GM23248 (cell line): ENCODE data around the gene PIH1D1. TPM values are rescaled to one million over a fixed set of nuclear protein-coding genes. Genes with fewer than 3 reads are reported as not detected.
A peak's percentile ranks its signal among the peaks of the same experiment; 100 is the strongest.

Source experiments
- DNase-seq: peaks from one replicate; pipeline ENCODE4 v3.0.0-alpha.2; 2015
- H2AFZ ChIP-seq: fragments of 200-600 bp; sonication (generic); 2 replicates; pipeline ENCODE4 v1.6.1; 2016; ENCODE audit warnings: antibody characterized with exemption
- H3F3A ChIP-seq: fragments of 200-600 bp; sonication (generic); 2 replicates; pipeline ENCODE4 v1.6.1; 2016; ENCODE audit warnings: mild to moderate bottlenecking, antibody characterized with exemption, mixed run types; ENCODE audit not compliant: insufficient read depth
- H3K27ac ChIP-seq: fragments of 200-600 bp; sonication (generic); 2 replicates; pipeline ENCODE4 v1.5.1; 2016; ENCODE audit warnings: mild to moderate bottlenecking
- H3K27me3 ChIP-seq: fragments of 200-600 bp; sonication (generic); replicated peaks from 2 replicates; pipeline ENCODE4 v1.6.1; 2016; ENCODE audit warnings: mild to moderate bottlenecking; ENCODE audit not compliant: insufficient read depth
- H3K36me3 ChIP-seq: fragments of 200-600 bp; sonication (generic); 2 replicates; pipeline ENCODE4 v1.6.1; 2016; ENCODE audit warnings: low read depth, mild to moderate bottlenecking
- H3K4me1 ChIP-seq: fragments of 200-600 bp; sonication (generic); 2 replicates; pipeline ENCODE4 v1.6.1; 2016; ENCODE audit warnings: mild to moderate bottlenecking; ENCODE audit not compliant: insufficient read depth
- H3K4me2 ChIP-seq: fragments of 200-600 bp; sonication (generic); one replicate; pipeline ENCODE4 v1.6.1; 2016; ENCODE audit warnings: mild to moderate bottlenecking; ENCODE audit not compliant: unreplicated experiment
- H3K4me3 ChIP-seq: fragments of 200-600 bp; sonication (generic); 2 replicates; pipeline ENCODE4 v1.5.1; 2016; ENCODE audit warnings: mild to moderate bottlenecking
- H3K79me2 ChIP-seq: fragments of 200-600 bp; sonication (generic); 2 replicates; pipeline ENCODE4 v1.6.1; 2016; ENCODE audit warnings: mild to moderate bottlenecking; ENCODE audit not compliant: insufficient read depth
- H3K9ac ChIP-seq: fragments of 200-600 bp; sonication (generic); 2 replicates; pipeline ENCODE4 v1.6.1; 2016; ENCODE audit warnings: mild to moderate bottlenecking
- H3K9me2 ChIP-seq: fragments of 200-600 bp; sonication (generic); 2 replicates; pipeline ENCODE4 v1.6.1; 2016; ENCODE audit warnings: mixed run types, mild to moderate bottlenecking, moderate library complexity; ENCODE audit not compliant: insufficient read depth
- H3K9me3 ChIP-seq: fragments of 200-600 bp; sonication (generic); one replicate; pipeline ENCODE4 v1.6.1; 2017; ENCODE audit warnings: low read depth
- H4K20me1 ChIP-seq: fragments of 200-600 bp; sonication (generic); 2 replicates; pipeline ENCODE4 v1.6.0; 2016; ENCODE audit not compliant: insufficient read depth
- EZH2 ChIP-seq: fragments of 200-600 bp; sonication (generic); IDR thresholded peaks from 2 replicates; pipeline ENCODE4 v1.6.1; 2018; ENCODE audit warnings: antibody characterized with exemption, mild to moderate bottlenecking; ENCODE audit not compliant: insufficient read depth, poor library complexity, severe bottlenecking
- EZH2phosphoT487 ChIP-seq: fragments of 200-600 bp; sonication (generic); IDR thresholded peaks from 2 replicates; pipeline ENCODE4 v1.6.1; 2018; ENCODE audit warnings: antibody characterized with exemption, moderate library complexity, mild to moderate bottlenecking, low read depth; ENCODE audit not compliant: insufficient read depth
- WGBS, 2 experiments: methylation state at CpG; one replicate each; pipeline ENCODE4 v1.1.6; 2015 to 2017; ENCODE audit warnings: low lambda C conversion rate in 2 of 2, low coverage in 1 of 2; ENCODE audit errors: missing lambda C conversion rate in 2 of 2; 5-methylcytosine and 5-hydroxymethylcytosine counted together
- in situ Hi-C: fragments of 300-500 bp; cut with MboI; formaldehyde crosslinking; loops from 2 replicates; pipeline ENCODE4 v1.15.0; 2020
- polyA plus RNA-seq: library from polyadenylated mRNA; unstranded; fragments of >200 nt; fragmentation: Nextera tagmentation; extraction: Ambion mirVana; gene quantifications from 2 replicates; pipeline ENCODE4 v1.2.1, GENCODE V29; 2016
- total RNA-seq: library from RNA; depleted of rRNA; stranded (reverse); fragments of >200 nt; shearing (Covaris generic); gene quantifications from 2 replicates; pipeline ENCODE4 v1.2.3, GENCODE V29; 2014

PIH1D1 gene
- total and polyA plus RNA-seq, 2 experiments from 2014 or later: 73.5 to 90.2 TPM

DNA sequence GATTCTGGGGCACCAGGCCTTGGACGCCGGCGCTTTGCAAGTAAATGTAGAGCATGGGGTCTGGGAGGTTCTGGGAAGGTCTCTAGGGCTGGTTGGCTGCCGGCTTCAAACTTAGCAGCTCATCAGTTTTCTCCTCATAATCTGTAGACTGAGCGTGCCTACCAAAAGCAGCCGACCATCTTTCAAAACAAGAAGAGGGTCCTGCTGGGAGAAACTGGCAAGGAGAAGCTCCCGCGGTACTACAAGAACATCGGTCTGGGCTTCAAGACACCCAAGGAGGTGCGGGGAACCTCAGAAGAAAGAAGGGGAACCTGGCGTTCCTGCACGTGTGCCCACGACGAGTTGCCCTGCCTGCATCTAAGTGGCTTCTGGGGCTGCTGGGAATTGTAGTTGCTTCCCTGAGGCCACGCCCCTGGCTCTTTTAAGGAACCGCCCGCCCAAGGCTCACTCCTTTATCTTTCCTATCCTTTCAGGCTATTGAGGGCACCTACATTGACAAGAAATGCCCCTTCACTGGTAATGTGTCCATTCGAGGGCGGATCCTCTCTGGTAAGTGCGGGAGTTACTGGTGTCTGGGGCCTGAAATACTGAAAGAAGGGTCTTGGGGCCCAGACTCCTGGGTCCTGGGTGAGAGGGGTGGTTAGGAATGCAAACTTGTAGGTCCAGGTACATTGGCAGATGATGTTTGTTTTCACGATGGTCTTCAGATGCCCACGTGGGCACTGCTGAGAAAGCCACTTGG lies 45.6 kb upstream of the PIH1D1 start:
- DNase-seq: peak; percentile 89
- H3F3A ChIP-seq: peaks cover 51% of the 10 kb centered on the region
- H3K9me3 ChIP-seq: no peaks in the 10 kb centered on the region
- H3K79me2 ChIP-seq: peaks cover 29% of the 10 kb centered on the region
- peak overlapping the region; percentile 96 for H3K4me2 ChIP-seq
- H3K36me3 ChIP-seq: peaks cover 30% of the 10 kb centered on the region
- H2AFZ ChIP-seq: peak overlapping the region; percentile 81; the same call in 1 of the 2 replicates
- H3K9me2 ChIP-seq: no peaks in the 10 kb centered on the region
- in situ Hi-C loops: no loop called here
- no peaks in the 10 kb centered on the region for H3K27me3 ChIP-seq
- TF ChIP-seq EZH2phosphoT487 (no peak), EZH2 (no peak)
- peaks cover 17% of the 10 kb centered on the region for H3K4me1 ChIP-seq
- 19 to 22% methylated on average over 22 of the region's 22 CpGs for whole genome bisulfite sequencing, 2 experiments
- peak overlapping the region; percentile 96 for H3K9ac ChIP-seq
- H4K20me1 ChIP-seq: 0 out of 2 replicates have a peak, but pooled peaks cover 9% of the 10 kb centered on the region
- H3K27ac ChIP-seq: peak overlapping the region; percentile 80
- peak overlapping the region; percentile 91 for H3K4me3 ChIP-seq

DNA sequence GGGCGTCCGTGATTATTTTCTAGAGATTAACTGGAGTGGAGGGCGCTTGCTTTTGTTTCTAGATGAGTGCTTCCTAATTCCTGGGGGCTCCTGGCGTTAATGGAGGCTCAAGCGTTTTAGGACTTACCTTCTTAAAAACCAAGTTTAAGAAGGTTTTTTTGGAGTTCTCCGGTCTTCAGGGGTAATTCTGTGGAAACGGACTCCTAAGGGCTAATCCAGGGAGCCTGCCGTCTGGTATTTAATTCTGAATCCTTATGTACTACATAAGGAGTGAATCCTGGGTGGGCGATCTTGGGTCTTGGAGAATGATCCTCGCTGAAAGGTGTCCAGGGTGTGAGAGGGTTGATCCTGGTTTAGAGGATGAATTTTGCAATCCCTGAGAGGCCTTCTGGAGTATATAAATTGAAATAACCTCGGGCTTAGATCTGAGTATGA lies 45.0 kb upstream of the PIH1D1 start:
- peak overlapping the region; percentile 96 for H3K4me2 ChIP-seq
- H2AFZ ChIP-seq: peak overlapping the region; percentile 81
- no peaks in the 10 kb centered on the region for H3K9me3 ChIP-seq
- peaks cover 32% of the 10 kb centered on the region for H3K79me2 ChIP-seq
- in situ Hi-C loops: no loop called here
- H3K36me3 ChIP-seq: peaks cover 36% of the 10 kb centered on the region
- H3K27me3 ChIP-seq: no peaks in the 10 kb centered on the region
- 0 to 2% methylated on average over 11 of the region's 11 CpGs for WGBS, 2 experiments
- peak overlapping the region; percentile 96 for H3K9ac ChIP-seq
- H3K4me3 ChIP-seq: peak overlapping the region; percentile 91
- H3K9me2 ChIP-seq: no peaks in the 10 kb centered on the region
- H3F3A ChIP-seq: peaks cover 51% of the 10 kb centered on the region
- peak; percentile 19 for DNase-seq
- TF ChIP-seq EZH2: no peak
- TF ChIP-seq EZH2phosphoT487: no peak
- peaks cover 17% of the 10 kb centered on the region for H3K4me1 ChIP-seq
- 0 out of 2 replicates have a peak, but pooled peaks cover 9% of the 10 kb centered on the region for H4K20me1 ChIP-seq
- H3K27ac ChIP-seq: peak overlapping the region; percentile 80

DNA sequence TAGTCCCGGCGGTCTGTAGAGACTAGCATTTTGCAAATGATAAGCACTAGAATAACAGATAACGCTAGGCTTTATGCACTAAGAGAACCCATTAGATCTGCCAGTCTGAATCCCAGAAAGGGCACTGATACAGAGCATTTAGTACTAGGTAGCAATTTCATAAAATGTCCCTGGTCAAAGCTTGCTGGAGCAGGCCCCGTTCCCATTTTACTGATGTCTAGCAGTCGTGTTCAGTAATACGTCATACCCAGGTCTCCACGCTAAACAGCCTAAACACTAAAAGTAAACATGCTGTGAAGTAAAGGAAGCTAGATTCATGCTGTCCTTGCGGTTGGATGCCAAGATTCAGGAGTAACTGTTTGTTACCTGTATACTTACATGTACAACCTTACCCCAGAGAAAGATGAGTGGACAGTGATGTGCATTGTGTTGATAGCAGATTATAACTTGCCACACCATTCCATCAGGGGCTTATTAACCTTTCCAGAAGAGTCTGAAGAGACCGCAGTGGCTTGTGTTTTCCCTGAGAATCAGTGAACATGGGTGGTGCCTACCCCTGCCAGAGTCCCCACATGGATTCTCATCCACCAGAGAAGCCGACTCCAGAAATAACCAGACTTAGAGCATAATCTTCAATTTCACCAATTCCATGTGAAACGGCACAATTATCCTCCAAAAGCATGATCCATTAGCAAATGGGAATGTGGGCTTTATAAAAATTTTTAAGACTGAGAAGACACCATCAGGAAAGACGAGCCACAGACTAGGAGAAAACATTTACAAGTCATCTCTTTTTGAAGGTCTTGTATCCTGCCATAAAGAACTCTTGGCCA lies 41.2 kb upstream of the PIH1D1 start:
- peaks cover 48% of the 10 kb centered on the region for H3K36me3 ChIP-seq
- peaks cover 56% of the 10 kb centered on the region for H3K79me2 ChIP-seq

More for the DNA sequence above, 41.2 kb upstream of the PIH1D1 start:
- no peaks in the 10 kb centered on the region for H3K9me2 ChIP-seq
- no peak overlapping the region for H3K4me2 ChIP-seq
- peaks cover 16% of the 10 kb centered on the region; the same call in 1 of the 2 replicates for H4K20me1 ChIP-seq
- H3K4me1 ChIP-seq: peaks cover 12% of the 10 kb centered on the region
- WGBS, 2 experiments: 63 to 68% methylated on average over 12 of the region's 12 CpGs
- H3F3A ChIP-seq: peaks cover 68% of the 10 kb centered on the region
- H3K9me3 ChIP-seq: no peaks in the 10 kb centered on the region
- no peak overlapping the region for H3K4me3 ChIP-seq
- H3K27me3 ChIP-seq: no peaks in the 10 kb centered on the region
- in situ Hi-C loops: no loop called here
- peak; percentile 37 for DNase-seq
- H3K9ac ChIP-seq: 0 out of 2 replicates have a peak overlapping the region, but pooled peaks have one; percentile 2
- no peak for TF ChIP-seq EZH2phosphoT487
- TF ChIP-seq EZH2: no peak
- H2AFZ ChIP-seq: no peak overlapping the region
- peak overlapping the region; percentile 38 for H3K27ac ChIP-seq
